ENCODE results near the gene OR4F15. TPM values are rescaled to one million over a fixed set of nuclear protein-coding genes. Genes with fewer than 3 reads are reported as not detected.

OR4F15 gene
- total RNA-seq, 4 donors from 2014 or later: not detected

DNA sequence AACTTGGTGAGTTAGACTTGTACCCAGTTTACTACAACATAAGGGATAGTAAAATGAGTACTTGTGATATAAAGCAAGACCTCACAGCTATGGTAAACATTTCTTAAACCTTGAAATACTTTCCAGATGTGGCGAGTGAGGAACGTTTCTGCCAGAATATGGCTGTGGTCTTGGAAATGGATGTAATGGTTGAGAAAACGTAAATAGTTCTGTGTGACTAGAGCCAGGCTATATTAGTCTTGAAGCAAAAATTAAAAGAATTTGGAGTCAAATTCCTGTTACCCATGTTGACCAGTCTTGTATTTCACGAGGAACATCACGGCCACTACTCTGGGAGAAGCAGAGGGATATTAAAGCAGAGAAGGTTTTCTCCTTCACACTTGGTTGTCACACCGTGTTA lies 15.3 kb downstream of the OR4F15 start:
- no peak overlapping the region for H3K27ac ChIP-seq
- intact Hi-C loops (cut with DNase I; ENCODE audit: low total_unique reads): no loop called here
- TF ChIP-seq POLR2A (IDR thresholded peaks at IDR 0.05): no peak
- no peaks in the 10 kb centered on the region for H3K36me3 ChIP-seq
- H3K9me3 ChIP-seq: no peaks in the 10 kb centered on the region
- H3K27me3 ChIP-seq: no peaks in the 10 kb centered on the region
- no peak for DNase-seq
- no peaks in the 10 kb centered on the region for H3K4me1 ChIP-seq
- no peak overlapping the region for H3K4me3 ChIP-seq

DNA sequence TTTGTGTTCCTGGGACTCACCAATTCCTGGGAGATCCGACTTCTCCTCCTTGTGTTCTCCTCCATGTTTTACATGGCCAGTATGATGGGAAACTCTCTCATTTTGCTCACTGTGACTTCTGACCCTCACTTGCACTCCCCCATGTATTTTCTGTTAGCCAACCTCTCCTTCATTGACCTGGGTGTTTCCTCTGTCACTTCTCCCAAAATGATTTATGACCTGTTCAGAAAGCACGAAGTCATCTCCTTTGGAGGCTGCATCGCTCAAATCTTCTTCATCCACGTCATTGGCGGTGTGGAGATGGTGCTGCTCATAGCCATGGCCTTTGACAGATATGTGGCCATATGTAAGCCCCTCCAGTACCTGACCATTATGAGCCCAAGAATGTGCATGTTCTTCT lies 16.8 kb downstream of the OR4F15 start:
- Histone ChIP-seq H3K4me1 (no peaks in the 10 kb centered on the region), H3K27ac (no peak overlapping the region), H3K36me3 (no peaks in the 10 kb centered on the region), H3K4me3 (no peak overlapping the region), H3K9me3 (no peaks in the 10 kb centered on the region), H3K27me3 (no peaks in the 10 kb centered on the region)
- intact Hi-C loops (cut with DNase I; ENCODE audit: low total_unique reads): no loop called here
- DNase-seq: no peak
- no peak for TF ChIP-seq POLR2A (IDR thresholded peaks at IDR 0.05)
- TF ChIP-seq, protein P1, sequence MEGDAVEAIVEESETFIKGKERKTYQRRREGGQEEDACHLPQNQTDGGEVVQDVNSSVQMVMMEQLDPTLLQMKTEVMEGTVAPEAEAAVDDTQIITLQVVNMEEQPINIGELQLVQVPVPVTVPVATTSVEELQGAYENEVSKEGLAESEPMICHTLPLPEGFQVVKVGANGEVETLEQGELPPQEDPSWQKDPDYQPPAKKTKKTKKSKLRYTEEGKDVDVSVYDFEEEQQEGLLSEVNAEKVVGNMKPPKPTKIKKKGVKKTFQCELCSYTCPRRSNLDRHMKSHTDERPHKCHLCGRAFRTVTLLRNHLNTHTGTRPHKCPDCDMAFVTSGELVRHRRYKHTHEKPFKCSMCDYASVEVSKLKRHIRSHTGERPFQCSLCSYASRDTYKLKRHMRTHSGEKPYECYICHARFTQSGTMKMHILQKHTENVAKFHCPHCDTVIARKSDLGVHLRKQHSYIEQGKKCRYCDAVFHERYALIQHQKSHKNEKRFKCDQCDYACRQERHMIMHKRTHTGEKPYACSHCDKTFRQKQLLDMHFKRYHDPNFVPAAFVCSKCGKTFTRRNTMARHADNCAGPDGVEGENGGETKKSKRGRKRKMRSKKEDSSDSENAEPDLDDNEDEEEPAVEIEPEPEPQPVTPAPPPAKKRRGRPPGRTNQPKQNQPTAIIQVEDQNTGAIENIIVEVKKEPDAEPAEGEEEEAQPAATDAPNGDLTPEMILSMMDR (IDR thresholded peaks at IDR 0.05): no peak

DNA sequence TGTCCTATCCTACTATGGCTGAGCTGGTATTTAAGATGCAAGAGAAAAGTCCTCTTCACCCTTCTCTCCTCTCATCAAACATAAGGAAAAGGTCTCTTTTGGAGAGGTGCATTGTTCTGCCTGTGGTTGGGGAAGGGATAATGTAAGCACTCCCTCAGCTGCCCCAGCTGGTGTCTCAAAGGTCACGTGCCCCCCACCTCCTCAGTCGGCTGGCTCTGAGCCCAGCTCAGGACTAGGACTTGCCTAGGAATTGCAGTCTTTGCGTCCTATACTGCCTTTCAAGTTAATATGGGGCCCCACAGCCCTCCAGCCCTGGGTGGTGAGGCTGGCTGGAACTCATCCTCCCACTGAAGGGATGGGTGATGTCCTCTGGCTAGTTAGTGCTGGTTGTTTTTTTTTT lies 29.7 kb downstream of the OR4F15 start:
- Histone ChIP-seq H3K36me3 (no peaks in the 10 kb centered on the region), H3K4me1 (no peaks in the 10 kb centered on the region), H3K9me3 (no peaks in the 10 kb centered on the region), H3K4me3 (no peak overlapping the region), H3K27me3 (no peaks in the 10 kb centered on the region), H3K27ac (no peak overlapping the region)
- DNase-seq: no peak
- intact Hi-C loops (cut with DNase I; ENCODE audit: low total_unique reads): no loop called here
- TF ChIP-seq POLR2A (IDR thresholded peaks at IDR 0.05): no peak
- TF ChIP-seq, protein P1 (IDR thresholded peaks at IDR 0.05): no peak

DNA sequence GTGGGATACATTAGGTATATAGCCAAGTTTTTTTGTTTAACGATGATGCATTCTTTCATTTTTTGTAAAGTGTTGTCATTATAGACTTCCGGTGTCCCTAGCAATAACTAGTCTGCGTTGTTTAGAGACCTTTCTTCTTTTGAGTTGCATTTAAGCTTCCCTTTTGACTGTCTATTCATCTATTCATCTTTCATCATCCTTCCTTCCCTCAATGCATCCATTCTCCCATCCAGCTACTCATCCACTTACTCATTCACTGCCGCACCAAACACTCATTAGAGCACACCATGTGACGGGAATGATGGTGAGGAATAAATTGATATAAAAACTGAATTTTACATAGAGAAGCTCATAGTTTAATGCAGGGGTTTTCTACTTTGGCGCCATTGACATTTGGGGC lies 32.9 kb downstream of the OR4F15 start:
- Histone ChIP-seq H3K4me1 (no peaks in the 10 kb centered on the region), H3K36me3 (no peaks in the 10 kb centered on the region), H3K9me3 (no peaks in the 10 kb centered on the region), H3K27ac (no peak overlapping the region), H3K27me3 (no peaks in the 10 kb centered on the region), H3K4me3 (no peak overlapping the region)
- intact Hi-C loops (cut with DNase I; ENCODE audit: low total_unique reads): no loop called here
- TF ChIP-seq, protein P1 (IDR thresholded peaks at IDR 0.05): no peak
- no peak for TF ChIP-seq POLR2A (IDR thresholded peaks at IDR 0.05)
- DNase-seq: no peak

DNA sequence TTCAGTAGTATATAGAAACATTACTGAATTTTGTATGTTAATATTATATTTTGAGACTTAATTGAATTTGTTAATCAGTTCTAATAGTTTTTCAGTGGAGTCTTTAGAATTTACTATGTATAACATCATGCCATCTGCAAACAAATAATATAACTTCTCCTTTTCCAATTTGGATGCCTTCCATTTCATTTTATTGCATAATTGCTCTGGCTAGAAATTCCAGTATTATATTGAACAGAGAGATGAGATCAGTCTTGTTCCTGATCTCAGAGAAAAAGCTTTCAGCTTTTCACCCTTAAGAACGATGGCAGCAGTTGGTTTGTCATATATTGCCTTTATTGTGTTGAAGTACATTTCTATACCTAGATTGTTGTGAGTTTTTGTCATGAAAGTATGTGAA lies 40.4 kb downstream of the OR4F15 start:
- TF ChIP-seq, protein P1 (IDR thresholded peaks at IDR 0.05): no peak
- TF ChIP-seq POLR2A (IDR thresholded peaks at IDR 0.05): no peak
- DNase-seq: no peak
- Histone ChIP-seq H3K4me1 (no peaks in the 10 kb centered on the region), H3K4me3 (no peak overlapping the region), H3K9me3 (no peaks in the 10 kb centered on the region), H3K27ac (no peak overlapping the region), H3K36me3 (peaks cover 0 to 3% of the 10 kb centered on the region in 2 donors), H3K27me3 (no peaks in the 10 kb centered on the region)
- intact Hi-C loops (cut with DNase I; ENCODE audit: low total_unique reads): no loop called here

Small RNA genes lying within 50 kb of the gene (small RNA-seq; reads per million reads assigned to genes)
- gene RN7SL209P: not detected

Other genes with a start within 250 kb of the OR4F15 start
- 10 to 100 TPM; 14.7 to 65.0 (median 46.5) TPM for gene TM2D3, start 159.8 kb upstream of the OR4F15 start, total RNA-seq
- gene TARS3, start 87.7 kb upstream of the OR4F15 start, total RNA-seq: 10 to 100 TPM in 3 of 4 donors, 1 to 10 TPM in 1; 3.3 to 24.8 (median 17.7) TPM
- gene OR4F6, start 8.7 kb upstream of the OR4F15 start, total RNA-seq: not detected